Stimulated activated CD4-positive, alpha-beta T cell treated with anti-CD3 and anti-CD28 coated beads, Interleukin-15, amount 100 ng/mL, for 1 hour (primary cell): Measurements from ENCODE around the gene BRWD1.

Experiments used
- DNase-seq, 2 donors: peaks; one replicate each; pipeline ENCODE4 v3.0.0-alpha.2; 2020; ENCODE audit warnings: low read depth in 1 of 2, low spot score in 1 of 2

Gene BRWD1

DNA sequence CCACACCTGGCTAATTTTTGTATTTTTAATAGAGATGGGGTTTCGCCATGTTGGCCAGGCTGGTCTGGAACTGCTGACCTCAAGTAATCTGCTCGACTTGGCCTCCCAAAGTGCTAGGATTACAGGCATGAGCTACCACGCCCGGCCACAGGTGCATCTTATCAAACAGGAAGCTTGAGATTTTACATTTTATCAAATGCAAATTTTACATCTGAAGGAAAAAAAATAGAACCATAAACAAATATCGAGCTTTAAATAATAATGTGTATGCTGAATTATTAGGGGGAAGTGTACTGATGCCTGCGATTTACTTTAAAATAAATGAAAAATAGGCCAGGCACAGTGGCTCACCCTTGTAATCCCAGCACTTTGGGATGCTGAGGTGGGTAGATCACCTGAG lies 16.6 kb upstream of the BRWD1 start:
- DNase-seq: no peak

DNA sequence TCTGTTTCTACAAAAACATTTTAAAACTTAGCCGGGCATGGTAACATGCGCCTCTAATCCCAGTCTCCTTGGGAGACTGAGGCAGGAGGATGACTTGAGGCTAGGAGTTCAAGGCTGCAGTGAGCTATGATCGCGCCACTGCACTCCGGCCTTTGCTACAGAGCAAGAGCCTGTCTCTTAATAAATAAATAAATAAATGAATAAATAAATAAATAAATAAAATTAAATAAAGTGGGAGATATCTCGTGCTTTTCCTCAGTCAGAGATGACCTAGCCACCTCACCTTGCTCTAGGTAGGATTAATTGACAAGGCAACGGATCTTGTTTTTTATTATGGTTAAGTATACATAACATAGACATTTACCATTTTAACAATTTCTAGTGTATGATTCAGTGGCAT lies 14.3 kb upstream of the BRWD1 start:
- DNase-seq: no peak

DNA sequence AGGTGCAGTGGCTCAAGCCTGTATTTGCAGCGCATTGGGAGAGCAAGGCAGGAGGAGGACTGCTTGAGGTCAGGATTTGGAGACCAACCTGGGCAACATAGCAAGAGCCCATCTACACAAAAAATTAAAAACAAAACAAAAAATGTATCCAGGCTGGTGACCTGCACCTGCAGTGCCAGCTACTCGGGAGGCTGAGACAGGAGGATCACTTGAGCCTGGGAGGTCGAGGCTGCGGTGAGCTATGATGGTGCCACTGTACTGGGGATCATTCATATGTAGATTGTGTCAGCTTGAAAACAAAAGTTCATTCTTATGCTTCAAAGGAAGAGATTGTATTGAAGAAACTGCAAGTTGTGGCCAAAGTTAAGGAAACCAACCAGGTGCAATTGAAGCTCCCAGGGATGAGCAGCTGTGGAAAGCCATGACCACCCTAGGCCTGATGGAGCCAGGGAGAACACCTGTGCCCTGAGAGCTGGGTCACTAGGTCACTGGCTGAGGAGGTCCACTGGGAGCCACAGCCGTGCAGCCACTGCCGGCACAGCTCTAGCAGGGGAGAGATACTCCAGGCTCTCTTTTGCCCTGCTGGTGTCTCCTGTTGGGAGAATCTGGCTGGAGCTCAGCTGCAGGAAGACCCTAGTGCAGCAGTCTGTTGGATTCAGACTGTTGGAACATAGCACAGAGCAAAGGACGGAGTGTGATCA lies 13.3 kb upstream of the BRWD1 start:
- DNase-seq: no peak

DNA sequence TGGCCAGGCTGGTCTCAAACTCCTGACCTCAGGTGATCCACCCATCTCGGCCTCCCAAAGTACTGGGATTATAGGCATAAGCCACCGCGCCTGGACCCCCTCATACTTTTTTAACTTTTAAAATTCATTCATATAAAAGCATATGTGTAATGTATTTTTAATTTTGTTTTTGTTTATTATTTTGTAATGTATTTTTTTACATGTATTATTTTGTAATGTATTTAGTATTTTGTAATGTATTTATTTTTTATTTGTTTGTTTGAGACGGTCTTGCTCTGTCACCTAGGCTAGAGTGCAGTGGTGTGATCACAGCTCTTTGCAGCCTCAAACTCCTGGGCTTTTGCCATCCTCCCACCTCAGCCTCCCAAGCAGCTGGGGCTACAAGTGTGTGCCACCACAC lies 12.0 kb upstream of the BRWD1 start:
- DNase-seq: no peak

DNA sequence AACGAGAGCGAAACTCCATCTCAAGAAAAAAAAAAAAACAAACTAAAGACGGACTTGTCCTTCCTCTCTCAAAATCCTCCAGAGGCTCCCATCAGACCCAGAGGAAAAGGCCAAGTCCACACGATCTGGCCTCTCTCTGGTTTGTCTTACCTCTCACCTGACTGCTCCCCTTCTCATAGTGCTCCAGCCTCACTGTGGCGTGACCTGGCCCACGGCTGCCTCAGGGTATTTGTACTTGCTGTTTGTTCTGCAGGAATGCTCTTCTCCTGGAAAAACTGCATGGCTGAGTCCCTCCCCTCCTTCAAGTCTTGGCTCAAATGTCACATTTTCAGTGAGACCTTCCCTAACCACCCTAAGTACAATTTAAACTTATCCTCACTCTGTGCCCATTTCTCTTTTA lies 8.0 kb upstream of the BRWD1 start:
- no peak for DNase-seq

DNA sequence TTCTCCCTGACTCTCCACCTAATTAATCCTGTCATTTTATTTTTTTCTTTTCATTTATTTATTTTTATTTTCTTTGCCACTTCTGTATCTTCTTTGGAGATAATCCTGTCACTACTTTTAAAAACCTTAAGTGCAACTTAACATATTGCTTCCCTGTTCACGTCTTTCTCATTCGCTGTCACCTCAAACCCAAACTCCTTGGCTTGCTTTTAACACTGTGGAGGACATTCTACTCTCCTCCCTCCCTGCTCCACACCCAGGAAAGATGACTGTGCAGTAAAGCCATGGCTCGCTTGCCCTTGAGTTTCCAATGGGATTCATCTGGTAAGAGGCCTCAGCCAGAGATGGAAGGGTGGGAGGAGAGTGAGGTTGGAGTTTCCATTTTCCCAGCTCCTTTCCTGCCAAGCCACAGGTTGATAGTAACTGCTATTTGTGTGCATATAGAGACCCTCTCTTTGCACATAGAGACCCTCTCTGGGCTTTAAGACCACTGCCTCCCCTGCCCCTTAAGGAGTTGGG lies 6.4 kb upstream of the BRWD1 start:
- DNase-seq: no peak

DNA sequence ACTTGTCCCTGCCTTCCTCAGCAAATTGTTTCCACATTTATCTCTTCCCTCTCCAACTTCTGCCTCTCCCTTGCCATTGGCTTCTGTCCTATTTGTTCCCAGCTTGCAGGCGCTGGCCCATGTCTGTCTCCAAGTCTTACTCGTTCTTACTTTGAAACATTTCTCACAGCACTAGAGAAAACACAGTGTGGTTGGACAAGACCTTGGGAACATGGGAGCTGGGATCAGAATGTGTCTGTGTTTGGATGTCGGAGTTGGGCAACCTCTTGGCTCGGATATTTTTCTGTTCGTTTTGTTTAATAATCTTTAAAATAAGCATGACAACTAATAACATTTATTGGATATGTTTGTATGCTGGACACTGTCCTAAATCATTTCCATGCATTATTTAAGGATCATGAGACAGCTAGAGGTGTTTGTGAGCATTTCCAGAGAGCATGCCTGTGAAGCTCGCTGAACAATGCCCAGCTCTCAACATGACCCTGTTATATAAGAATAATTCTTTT lies 5.9 kb upstream of the BRWD1 start:
- no peak for DNase-seq

DNA sequence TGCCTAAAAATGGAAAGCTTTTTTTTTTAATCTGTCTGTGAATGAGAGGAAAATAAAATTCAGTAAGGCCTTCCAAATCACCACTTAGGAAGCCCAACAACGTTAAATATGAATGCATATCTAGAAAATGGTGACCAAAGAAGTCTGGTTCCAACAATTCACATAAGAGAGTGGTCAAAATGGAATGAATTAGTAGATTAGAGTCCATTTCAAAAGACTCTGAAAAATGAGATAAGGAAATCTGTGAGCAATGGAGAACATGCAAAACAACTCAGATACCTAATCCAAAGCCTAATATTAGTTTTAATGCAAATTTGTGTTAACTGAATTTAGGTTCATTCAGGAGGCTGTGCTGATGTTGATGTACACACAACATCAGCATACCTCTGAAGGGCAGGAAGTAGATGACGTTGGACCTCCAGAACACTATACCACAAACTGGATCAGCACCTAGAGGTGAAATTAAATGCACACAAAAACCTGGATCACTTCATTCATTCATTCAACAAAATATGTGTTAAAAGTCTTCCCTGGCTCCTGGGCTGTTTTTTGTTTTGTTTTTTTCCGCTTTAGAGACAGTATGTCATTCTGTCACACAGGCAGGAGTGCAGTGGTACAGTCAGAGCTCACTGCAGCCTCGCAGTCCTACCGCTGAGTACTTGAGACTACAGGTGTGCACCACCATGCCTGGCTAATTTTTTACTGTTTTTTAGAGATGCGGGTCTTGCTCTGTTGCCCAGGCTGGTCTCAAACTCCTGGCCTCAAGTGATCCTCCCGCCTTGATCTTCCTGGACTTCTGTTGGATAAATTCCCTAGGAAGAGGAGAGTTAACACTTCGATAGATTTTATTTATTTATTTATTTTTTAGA lies 4.9 kb upstream of the BRWD1 start:
- DNase-seq: no peak

DNA sequence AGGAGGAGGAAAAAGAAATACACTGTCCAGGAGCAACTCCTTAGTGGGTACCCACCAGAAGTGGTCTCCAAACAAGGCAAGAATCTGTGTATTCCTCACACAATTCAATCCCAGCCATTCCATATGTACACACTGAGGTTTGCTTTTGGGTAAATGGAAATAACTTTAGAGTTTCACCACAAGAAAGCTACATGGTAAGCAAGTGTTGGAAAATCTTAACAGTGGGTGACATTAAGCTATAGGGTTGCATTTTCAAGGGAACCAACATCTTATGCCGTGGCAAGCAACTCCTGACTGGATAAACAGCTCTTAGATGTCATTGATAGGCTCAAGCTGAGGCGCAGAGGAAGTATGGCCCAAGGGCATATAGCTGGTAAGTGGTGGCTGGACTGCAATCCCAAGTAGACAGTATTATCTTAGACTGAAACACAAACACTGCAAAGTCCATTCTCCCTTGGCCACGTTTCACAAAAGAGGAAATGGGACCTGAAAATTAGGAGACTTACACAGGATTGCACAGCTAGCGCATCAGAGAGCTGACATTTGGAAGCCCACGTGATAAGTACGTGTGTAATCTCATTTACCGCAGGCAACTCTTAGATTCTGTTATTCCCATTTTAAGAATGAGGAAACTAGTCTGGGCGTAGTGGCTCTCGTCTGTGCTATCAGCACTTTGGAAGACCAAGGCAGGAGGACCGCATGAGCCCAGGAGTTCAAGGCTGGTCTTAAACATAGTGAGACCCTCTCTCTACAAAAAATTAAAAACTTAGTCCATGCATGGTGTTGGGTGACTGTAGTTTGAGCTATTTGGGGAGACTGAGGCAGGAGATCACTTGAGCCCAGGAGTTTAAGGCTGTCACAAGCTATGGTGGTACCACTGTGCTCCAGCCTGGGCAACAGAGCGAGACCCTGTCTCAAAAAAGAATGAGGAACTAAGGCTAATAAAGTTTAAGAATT lies 4.0 kb upstream of the BRWD1 start:
- DNase-seq: no peak

DNA sequence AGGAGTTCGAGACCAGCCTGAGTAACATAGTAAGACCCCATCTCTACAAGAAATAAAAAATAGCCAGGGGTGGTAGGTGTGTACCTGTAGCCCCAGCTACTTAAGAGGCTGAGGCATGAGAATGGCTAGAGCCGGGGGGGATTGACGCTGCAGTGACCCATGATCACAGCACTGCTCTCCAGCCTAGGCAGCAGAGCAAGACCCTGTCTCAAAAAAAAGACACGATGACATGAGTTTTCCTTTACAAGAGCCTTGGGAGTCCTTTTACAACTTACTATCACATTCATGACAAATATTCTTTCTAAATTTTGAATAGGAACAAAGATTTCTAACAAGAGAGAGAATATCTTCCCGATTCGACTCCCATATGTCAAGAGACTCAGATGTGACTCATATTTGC lies 3.3 kb upstream of the BRWD1 start:
- DNase-seq: no peak

DNA sequence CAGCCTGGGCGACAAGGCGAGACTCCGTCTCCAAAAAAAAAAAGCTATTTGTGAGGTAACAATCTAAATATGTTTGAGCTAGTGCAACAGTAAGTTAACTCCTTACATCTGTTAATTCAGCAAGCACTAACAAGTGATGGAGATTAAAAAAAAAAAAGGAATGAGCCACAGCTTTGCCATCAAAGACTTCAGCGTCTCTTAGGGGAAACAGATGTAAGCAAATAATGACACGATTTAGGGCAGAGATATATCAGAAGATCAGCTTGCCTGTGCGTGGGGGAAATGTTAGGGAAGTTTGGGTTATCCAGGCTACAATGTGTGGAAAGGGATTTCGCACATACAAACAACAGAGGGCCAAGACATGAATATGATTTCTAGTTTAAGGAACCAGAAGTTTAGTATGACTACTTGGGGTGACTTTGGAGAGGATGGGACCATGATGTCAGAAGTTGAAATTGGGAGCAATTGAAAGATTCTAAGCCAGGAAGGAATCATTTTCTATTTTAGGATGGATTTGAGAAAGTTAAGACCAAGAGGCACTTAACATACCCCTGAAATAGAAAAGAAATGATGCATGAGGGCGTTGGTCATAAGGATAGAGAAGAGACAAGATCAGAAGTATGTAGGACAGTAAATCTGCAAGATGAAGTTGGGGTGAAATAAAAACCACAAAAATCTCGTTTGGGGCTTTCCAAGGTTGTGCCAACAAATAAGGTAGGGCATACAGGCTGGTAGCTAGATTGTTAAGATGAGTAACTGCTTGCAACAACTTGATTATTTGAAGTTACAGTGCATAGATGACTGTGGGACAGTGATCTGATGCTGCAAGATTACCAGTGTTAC lies 2.4 kb upstream of the BRWD1 start:
- no peak for DNase-seq

DNA sequence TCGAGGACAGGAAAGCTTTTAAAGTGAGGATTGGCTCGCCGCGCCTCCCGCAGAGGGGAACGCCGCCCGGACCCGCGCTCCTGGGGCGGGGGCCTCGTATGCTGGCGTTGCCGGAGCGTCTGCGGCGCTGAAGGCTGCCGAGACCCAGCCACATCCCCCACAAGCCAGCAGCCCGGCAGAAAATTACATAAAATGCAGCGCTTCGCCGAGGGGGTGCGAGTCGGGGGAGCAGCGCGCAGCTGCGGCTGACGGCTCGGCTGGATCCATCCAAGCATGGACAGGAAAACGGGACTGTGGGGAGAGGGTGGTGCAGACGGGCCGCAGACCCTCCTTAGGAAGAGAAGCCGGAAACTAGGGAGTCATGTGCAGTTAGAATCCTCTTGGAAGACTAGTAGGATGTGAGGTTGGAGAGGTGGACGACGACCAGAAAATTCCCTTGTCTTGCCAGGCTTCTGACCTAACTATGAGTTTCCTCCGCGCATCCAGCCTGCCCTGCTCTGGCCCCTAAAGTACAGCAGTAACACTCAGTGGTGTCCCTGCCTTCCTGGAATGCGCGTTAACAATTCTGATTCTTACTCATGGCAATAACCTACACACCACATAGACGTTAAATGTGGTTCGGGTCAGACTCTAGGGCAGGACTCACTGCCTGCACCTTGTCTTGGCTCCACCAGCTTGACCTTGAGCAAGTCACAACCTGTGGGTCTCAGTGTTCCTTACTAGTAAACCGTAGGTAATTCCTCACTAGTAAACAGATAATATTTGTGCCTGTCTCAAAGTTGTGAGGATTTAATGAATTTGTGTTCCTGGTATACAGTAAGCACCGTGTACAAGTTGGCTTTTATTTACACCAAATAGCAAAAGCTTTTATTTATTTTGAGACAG lies 953 bp upstream of the BRWD1 start:
- DNase-seq: peak in 1 of 2 donors; percentile 19

DNA sequence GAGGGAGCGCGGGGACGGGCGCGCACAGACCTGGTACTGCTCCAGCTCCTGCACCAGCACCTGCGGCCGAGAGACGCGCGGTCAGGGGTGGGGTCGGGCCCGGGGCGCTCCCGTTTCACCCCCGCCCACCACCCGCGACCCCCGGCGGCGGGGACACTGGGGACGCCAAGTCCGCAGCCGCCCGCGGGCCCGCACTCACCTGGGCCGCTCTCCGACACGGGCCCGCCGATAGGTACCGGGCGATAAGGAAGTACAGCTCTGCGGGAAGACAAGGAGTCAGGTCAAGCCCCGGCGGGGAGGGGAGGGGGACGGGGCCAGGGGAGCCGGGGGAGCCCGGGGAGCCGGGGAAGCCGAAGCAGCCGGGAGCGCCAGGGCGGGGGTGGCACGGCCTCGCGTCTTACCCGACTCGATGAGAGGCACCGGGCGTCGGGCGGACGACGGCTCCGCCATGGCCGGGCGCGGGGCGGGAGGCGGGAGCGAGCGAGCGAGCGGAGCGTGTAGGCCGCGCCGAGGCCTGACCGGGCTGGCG lies 326 bp downstream of the BRWD1 start:
- no peak for DNase-seq

DNA sequence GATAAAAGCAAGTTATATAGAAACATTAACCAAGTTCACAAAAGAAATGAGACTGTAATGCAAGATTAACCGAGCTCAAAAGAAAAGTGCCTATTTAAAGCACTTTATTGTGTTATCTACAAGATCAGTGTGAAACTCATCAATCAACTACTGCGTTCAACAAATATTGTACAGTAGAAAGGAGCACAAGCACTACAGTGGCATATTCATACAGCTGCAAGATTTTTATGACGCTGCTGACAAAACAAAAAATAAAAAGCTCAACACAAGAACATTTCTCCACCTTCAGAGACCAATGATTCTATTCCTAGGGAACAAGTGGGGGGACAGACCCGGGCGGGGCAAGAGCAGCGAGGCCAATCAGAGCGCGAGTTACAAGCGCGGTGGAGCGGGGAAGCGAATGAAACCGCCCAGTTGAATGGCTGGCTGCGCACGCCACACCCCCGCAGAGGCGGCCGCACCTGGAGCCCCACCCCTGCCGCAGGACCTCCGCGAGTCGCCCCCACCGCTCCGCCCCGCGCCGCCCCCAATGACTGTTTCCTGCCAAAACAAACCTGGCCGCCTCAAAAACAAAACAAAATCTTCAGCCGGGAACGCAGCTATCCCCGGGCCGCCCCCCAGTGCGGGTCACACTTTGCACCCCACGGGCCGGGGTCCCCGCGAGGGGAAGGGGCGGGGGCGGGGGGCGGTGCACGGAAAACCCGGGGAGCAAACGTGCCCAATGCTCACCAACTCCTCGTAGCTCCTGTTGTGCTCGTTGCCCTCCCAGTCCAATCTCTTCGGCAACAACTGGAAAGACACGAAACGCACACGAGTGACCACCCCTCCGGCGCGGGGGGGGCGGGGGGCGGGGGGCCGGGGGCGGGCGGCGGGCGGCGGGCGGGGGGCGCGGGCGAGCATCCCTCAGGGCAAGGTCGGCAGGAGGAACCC lies 1.1 kb downstream of the BRWD1 start:
- peak; percentile 92 to 96 for DNase-seq

DNA sequence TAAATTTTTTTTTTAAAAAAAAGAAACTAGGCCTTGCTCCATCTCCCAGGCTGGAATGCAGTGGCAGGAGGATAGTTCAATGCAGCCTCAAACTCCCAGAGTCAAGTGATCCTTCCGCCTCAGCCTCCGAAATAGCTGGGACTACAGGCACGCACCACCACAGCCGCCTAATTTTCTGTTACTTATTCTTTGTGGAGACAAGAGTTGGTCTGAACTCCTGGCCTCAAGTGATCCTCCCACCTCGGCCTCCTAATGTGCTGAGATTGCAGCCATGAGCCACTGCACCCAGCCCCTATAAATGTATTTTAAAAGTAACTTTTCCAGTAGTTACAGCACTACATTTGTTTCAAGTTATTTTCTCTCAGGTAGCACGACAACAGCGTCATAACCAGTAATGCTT lies 2.3 kb downstream of the BRWD1 start:
- no peak for DNase-seq

DNA sequence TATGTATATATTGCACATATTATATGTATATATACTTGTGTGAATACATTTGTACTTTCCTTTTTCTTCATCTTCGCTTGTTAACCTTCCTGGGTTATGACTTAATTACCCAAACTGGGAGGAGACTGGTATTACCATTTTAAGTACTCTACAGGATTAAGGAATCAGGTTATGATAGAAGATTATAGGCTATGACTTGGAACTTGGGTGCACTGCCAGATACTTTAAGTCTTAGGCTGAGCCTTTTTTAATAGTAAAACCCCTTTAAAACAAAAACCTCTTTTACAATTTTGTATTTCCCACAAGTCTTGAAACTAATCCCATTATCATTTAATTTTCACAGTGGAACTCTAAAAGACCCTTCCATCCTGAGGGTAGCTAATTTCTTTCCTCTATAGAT lies 6.0 kb downstream of the BRWD1 start:
- DNase-seq: no peak

DNA sequence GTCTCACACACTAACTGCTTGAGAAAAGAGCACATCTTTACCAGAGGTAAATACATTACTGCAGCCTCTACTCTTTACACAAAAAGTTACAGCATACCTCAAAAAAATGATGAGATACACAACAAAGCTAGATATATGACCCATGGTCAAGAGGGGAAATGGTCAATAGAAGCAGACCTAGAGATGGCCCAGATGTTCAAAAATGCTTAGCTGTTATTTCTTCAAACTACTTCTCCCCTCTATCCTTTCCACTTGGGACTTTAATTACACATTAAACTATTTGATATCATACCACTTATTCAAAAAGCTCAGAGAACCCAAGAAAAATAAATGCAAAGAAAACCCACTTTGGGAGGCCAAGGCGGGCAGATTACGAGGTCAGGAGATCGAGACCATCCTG lies 12.8 kb downstream of the BRWD1 start:
- DNase-seq: no peak

DNA sequence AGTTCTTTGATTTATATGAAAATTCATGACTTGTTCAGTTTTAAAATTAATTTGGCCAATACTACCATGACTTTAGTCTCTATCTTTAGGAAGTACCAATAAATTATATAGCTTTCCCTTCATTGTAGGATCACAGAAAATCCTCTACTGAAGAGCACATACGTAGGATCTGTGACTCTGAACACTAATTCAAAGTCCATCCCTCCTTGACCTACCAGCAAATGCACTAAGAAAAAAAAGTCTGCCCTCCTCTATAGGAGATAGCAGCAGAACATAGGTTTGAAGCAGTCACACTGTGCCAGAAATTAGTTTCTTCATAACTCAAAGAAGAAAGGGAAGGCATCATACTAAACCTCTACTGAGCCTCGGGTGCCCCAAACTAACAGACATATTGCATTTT lies 16.5 kb downstream of the BRWD1 start:
- no peak for DNase-seq
